Breast epithelium (tissue), 3 donors: ENCODE data around the gene SACS.

Experiments
- CTCF ChIP-seq, 3 donors: fragments of 450-650 bp; IDR thresholded peaks; one replicate each; pipeline ENCODE4 v1.5.1; 2016 to 2017; ENCODE audit warnings: antibody characterized with exemption in 3 of 3, mild to moderate bottlenecking in 3 of 3, moderate library complexity in 3 of 3
- POLR2A ChIP-seq: fragments of 450-650 bp; IDR thresholded peaks from one replicate; pipeline ENCODE4 v1.6.1; 2016; ENCODE audit warnings: antibody characterized with exemption, mild to moderate bottlenecking, moderate library complexity

- TF ChIP-seq CTCF (IDR thresholded peaks at IDR 0.05) = no peak
- no peak for TF ChIP-seq POLR2A
These were observed 41.2 kb downstream of the SACS start for GRCh38 chr13:23392313-23392712.
